ENCODE measurements around the gene F3. TPM values are rescaled to one million over a fixed set of nuclear protein-coding genes. Genes with fewer than 3 reads are reported as not detected.

The F3 gene
- polyA plus RNA-seq, 3 donors = 0.29 to 3.7 (median 0.77) TPM

DNA sequence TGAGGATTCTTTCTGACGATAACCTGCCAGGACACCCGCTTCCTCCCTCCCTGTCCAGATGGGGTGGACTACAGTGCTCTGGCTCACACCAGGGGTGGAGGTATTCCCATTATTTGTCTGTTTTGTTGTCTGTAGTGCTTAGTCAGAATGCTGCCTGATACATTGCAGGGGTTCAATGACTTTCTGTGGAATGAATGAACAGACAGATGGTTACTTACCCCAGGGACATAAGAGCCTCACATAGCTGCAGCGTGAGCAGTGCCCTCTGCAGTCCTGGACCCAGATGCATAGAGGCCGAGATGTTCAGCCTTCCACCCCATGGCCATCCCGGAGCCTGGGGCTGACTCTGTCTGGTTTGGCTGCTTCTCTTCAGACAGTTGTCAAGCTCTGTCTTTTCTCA lies 13.0 kb upstream of the F3 start:
- no peaks in the 10 kb centered on the region for H3K79me2 ChIP-seq (ENCODE audit: insufficient read depth, low read length)
- no peak overlapping the region for H3K4me3 ChIP-seq (replicated peaks in 1 of 3; ENCODE audit: low read depth in 2 of 3, low read length in 3 of 3)
- intact Hi-C loops (cut with micrococcal nuclease) = no loop called here
- TF ChIP-seq, protein P1, sequence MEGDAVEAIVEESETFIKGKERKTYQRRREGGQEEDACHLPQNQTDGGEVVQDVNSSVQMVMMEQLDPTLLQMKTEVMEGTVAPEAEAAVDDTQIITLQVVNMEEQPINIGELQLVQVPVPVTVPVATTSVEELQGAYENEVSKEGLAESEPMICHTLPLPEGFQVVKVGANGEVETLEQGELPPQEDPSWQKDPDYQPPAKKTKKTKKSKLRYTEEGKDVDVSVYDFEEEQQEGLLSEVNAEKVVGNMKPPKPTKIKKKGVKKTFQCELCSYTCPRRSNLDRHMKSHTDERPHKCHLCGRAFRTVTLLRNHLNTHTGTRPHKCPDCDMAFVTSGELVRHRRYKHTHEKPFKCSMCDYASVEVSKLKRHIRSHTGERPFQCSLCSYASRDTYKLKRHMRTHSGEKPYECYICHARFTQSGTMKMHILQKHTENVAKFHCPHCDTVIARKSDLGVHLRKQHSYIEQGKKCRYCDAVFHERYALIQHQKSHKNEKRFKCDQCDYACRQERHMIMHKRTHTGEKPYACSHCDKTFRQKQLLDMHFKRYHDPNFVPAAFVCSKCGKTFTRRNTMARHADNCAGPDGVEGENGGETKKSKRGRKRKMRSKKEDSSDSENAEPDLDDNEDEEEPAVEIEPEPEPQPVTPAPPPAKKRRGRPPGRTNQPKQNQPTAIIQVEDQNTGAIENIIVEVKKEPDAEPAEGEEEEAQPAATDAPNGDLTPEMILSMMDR (IDR thresholded peaks at IDR 0.05) = no peak
- Mint-ChIP-seq H3K36me3 (no peaks in the 10 kb centered on the region), H3K4me1 (peaks cover 3% of the 10 kb centered on the region), H3K9me3 (no peaks in the 10 kb centered on the region), H3K27ac (no peak overlapping the region), H3K27me3 (ENCODE audit: low read depth in 3 of 3) (peaks cover 0 to 3% (median 0%) of the 10 kb centered on the region in 3 donors), H3K4me3 (no peak overlapping the region)
- no peak overlapping the region for H3K27ac ChIP-seq (ENCODE audit: low read depth in 1 of 2, low read length in 2 of 2)
- no peaks in the 10 kb centered on the region for H3K4me1 ChIP-seq (ENCODE audit: control insufficient read depth in 1 of 2, insufficient read depth in 2 of 2, low read length in 2 of 2)
- H3K9me3 ChIP-seq (replicated peaks in 1 of 2; ENCODE audit: control insufficient read depth in 1 of 2, insufficient read depth in 1 of 2, low read length in 2 of 2) = no peaks in the 10 kb centered on the region
- no peaks in the 10 kb centered on the region for H3K36me3 ChIP-seq (replicated peaks in 1 of 2; ENCODE audit: control insufficient read depth in 1 of 2, insufficient read depth in 2 of 2, low read length in 2 of 2)
- DNase-seq = no peak
- no peak overlapping the region for H3K9ac ChIP-seq (ENCODE audit: insufficient read depth, low read length, poor library complexity, severe bottlenecking)
- no peak overlapping the region for H2AFZ ChIP-seq (ENCODE audit: insufficient read depth, low read depth, low read length, poor library complexity, severe bottlenecking)
- H4K20me1 ChIP-seq (ENCODE audit: insufficient read depth, low read length) = no peaks in the 10 kb centered on the region
- no peaks in the 10 kb centered on the region for H3K27me3 ChIP-seq (ENCODE audit: control insufficient read depth in 2 of 2, insufficient read depth in 2 of 2, low read length in 2 of 2)
- H3K4me2 ChIP-seq (replicated peaks; ENCODE audit: extremely low read depth, low read length, poor library complexity, severe bottlenecking) = no peak overlapping the region
- WGBS (ENCODE audit: insufficient coverage) = 100% methylated on average over 2 of the region's 5 CpGs

DNA sequence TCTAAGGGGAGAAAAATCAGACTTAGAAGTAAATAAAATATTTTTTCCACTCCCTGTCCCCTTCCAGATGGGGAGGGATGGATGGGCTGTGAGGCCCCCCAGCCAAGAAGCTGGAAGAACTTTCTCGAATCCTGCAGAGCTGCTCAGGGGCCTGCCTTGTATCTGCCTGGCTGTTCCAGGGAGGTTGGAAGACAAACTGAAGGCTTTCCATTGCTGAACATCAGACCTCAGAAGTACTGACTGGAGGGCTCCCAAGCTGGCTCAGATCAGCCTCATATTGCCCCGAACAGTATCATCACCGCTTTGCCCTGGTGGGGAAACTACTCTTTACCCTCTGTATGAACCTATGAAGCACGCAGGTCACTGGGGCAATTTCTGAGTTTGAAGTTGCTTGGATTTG lies 12.4 kb upstream of the F3 start:
- peaks cover 0 to 3% (median 0%) of the 10 kb centered on the region in 3 donors for H3K27me3 Mint-ChIP-seq (ENCODE audit: low read depth in 3 of 3)
- H2AFZ ChIP-seq (ENCODE audit: insufficient read depth, low read depth, low read length, poor library complexity, severe bottlenecking) = no peak overlapping the region
- no peak overlapping the region for H3K27ac ChIP-seq (ENCODE audit: low read depth in 1 of 2, low read length in 2 of 2)
- no peaks in the 10 kb centered on the region for H3K4me1 ChIP-seq (ENCODE audit: control insufficient read depth in 1 of 2, insufficient read depth in 2 of 2, low read length in 2 of 2)
- no peak overlapping the region for H3K9ac ChIP-seq (ENCODE audit: insufficient read depth, low read length, poor library complexity, severe bottlenecking)
- no peaks in the 10 kb centered on the region for H3K36me3 Mint-ChIP-seq
- no peaks in the 10 kb centered on the region for H3K9me3 ChIP-seq (replicated peaks in 1 of 2; ENCODE audit: control insufficient read depth in 1 of 2, insufficient read depth in 1 of 2, low read length in 2 of 2)
- DNase-seq = no peak
- no peaks in the 10 kb centered on the region for H3K27me3 ChIP-seq (ENCODE audit: control insufficient read depth in 2 of 2, insufficient read depth in 2 of 2, low read length in 2 of 2)
- no peaks in the 10 kb centered on the region for H4K20me1 ChIP-seq (ENCODE audit: insufficient read depth, low read length)
- TF ChIP-seq, protein P1 (IDR thresholded peaks at IDR 0.05) = no peak
- H3K27ac Mint-ChIP-seq = no peak overlapping the region
- no peaks in the 10 kb centered on the region for H3K9me3 Mint-ChIP-seq
- no peak overlapping the region for H3K4me2 ChIP-seq (replicated peaks; ENCODE audit: extremely low read depth, low read length, poor library complexity, severe bottlenecking)
- H3K36me3 ChIP-seq (replicated peaks in 1 of 2; ENCODE audit: control insufficient read depth in 1 of 2, insufficient read depth in 2 of 2, low read length in 2 of 2) = no peaks in the 10 kb centered on the region
- peaks cover 3% of the 10 kb centered on the region for H3K4me1 Mint-ChIP-seq
- H3K4me3 Mint-ChIP-seq = no peak overlapping the region
- 100% methylated on average over 2 of the region's 4 CpGs for WGBS (ENCODE audit: insufficient coverage)
- no peaks in the 10 kb centered on the region for H3K79me2 ChIP-seq (ENCODE audit: insufficient read depth, low read length)
- no peak overlapping the region for H3K4me3 ChIP-seq (replicated peaks in 1 of 3; ENCODE audit: low read depth in 2 of 3, low read length in 3 of 3)
- intact Hi-C loops (cut with micrococcal nuclease) = no loop called here
